Fibroblast of lung (primary cell): ENCODE measurements around the gene TCF4.

ENCODE experiments used
- CTCF ChIP-seq, 2 donors: IDR thresholded peaks in 1 of 2; conservative IDR thresholded peaks in 1 of 2; 1 replicate in 1 of 2; 2 replicates in 1 of 2; pipeline ENCODE4 v1.5.1; 2011 to 2012; ENCODE audit warnings: low read length in 2 of 2, control low read depth in 1 of 2, inconsistent platforms in 1 of 2, low read depth in 1 of 2, mild to moderate bottlenecking in 1 of 2
- EZH2 ChIP-seq: IDR thresholded peaks from 2 replicates; pipeline ENCODE4 v1.5.1; 2012; ENCODE audit warnings: low read length, control low read depth, mild to moderate bottlenecking; ENCODE audit errors: missing control alignments

GRCh38 chr18:55544014-55544413, 44.0 kb downstream of the TCF4 start:
- TF ChIP-seq CTCF (conservative IDR thresholded peaks at IDR 0.05 in 1 of 2, IDR thresholded peaks at IDR 0.05 in 1 of 2; ENCODE audit: low read depth in 1 of 2, low read length in 2 of 2), result no peak
- no peak for TF ChIP-seq EZH2
